ENCODE results near the gene XAB2. TPM values are rescaled to one million over a fixed set of nuclear protein-coding genes. Genes with fewer than 3 reads are reported as not detected.

XAB2 gene
- total RNA-seq, 1 donor from 2014 or later, result 28.1 TPM

- no peaks in the 10 kb centered on the region for H3K36me3 ChIP-seq (ENCODE audit: insufficient read depth, low read length)
- no peak overlapping the region for H3K4me3 Mint-ChIP-seq (ENCODE audit: unreplicated experiment)
- no peak overlapping the region for H2AFZ ChIP-seq (ENCODE audit: low read depth, low read length)
- H3K4me1 Mint-ChIP-seq (ENCODE audit: low read depth, unreplicated experiment), result no peaks in the 10 kb centered on the region
- H3K4me1 ChIP-seq (ENCODE audit: insufficient read depth, low read length), result no peaks in the 10 kb centered on the region
- no peak overlapping the region for H3K27ac ChIP-seq (ENCODE audit: low read depth, low read length)
- no peaks in the 10 kb centered on the region for H3K27me3 Mint-ChIP-seq (ENCODE audit: low read depth, unreplicated experiment)
- no peak overlapping the region for H3K4me2 ChIP-seq (ENCODE audit: low read length)
- TF ChIP-seq, protein P1, sequence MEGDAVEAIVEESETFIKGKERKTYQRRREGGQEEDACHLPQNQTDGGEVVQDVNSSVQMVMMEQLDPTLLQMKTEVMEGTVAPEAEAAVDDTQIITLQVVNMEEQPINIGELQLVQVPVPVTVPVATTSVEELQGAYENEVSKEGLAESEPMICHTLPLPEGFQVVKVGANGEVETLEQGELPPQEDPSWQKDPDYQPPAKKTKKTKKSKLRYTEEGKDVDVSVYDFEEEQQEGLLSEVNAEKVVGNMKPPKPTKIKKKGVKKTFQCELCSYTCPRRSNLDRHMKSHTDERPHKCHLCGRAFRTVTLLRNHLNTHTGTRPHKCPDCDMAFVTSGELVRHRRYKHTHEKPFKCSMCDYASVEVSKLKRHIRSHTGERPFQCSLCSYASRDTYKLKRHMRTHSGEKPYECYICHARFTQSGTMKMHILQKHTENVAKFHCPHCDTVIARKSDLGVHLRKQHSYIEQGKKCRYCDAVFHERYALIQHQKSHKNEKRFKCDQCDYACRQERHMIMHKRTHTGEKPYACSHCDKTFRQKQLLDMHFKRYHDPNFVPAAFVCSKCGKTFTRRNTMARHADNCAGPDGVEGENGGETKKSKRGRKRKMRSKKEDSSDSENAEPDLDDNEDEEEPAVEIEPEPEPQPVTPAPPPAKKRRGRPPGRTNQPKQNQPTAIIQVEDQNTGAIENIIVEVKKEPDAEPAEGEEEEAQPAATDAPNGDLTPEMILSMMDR (IDR thresholded peaks at IDR 0.05; ENCODE audit: insufficient read depth, low read depth, low read length), result no peak
- no peak for TF ChIP-seq EZH2 (IDR thresholded peaks at IDR 0.05; ENCODE audit: insufficient read depth, low read length)
- no peaks in the 10 kb centered on the region for H3K9me3 Mint-ChIP-seq (ENCODE audit: unreplicated experiment)
- FAIRE-seq (no peak), DNase-seq (ENCODE audit: low read depth) (no peak)
- no peak overlapping the region for H3K27ac Mint-ChIP-seq (ENCODE audit: unreplicated experiment)
- no peaks in the 10 kb centered on the region for H3K9me3 ChIP-seq (ENCODE audit: insufficient read depth, low read depth, low read length)
- H3K36me3 Mint-ChIP-seq (ENCODE audit: low read depth, unreplicated experiment), result peaks cover 3% of the 10 kb centered on the region
- no peak overlapping the region for H3K9ac ChIP-seq (ENCODE audit: low read length)
- no peak overlapping the region for H3K4me3 ChIP-seq (ENCODE audit: insufficient read depth, low read depth, low read length)
- no peaks in the 10 kb centered on the region for H3K27me3 ChIP-seq (ENCODE audit: insufficient read depth, low read length)
- no peaks in the 10 kb centered on the region for H4K20me1 ChIP-seq (ENCODE audit: insufficient read depth, low read length)
- no peaks in the 10 kb centered on the region for H3K79me2 ChIP-seq (ENCODE audit: insufficient read depth, low read length)
Measured at GRCh38 chr19:7610491-7611240, 18.7 kb downstream of the XAB2 start.

DNA sequence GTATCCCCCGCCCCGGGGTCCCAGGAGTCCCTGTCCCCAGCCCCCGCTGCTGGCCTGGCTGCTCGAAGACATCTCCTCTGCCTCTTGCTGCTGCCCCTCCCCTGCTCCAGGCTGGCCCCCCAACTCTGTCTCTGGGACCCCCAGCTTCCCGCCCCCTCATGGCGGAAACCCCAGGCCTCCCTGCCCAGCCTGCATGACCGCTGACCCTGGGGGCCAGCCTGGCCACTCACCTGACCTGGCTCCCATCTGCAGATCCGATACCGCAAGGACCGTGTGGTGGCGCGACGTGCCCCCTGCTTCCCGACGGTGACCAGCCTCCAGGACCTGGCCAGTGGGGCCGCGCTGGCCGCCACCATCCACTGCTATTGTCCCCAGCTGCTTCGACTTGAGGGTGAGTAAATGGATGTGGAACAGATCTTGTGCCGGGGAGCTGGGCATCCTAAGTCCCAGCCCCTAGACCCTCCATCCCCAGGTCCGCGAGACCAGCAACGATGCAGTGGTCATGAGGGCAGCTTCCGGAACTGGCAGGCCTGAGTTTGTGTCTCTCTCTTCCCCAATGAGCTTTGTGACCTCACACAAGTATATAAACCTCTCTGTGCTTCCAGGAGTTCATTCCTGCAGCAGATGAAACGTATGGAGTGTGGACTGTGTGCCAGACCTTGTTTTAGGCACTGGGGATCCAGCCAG, 21.3 kb downstream of the XAB2 start:
- H3K4me2 ChIP-seq (ENCODE audit: low read length), result no peak overlapping the region
- FAIRE-seq, result no peak
- H3K27ac Mint-ChIP-seq (ENCODE audit: unreplicated experiment), result no peak overlapping the region
- H3K9ac ChIP-seq (ENCODE audit: low read length), result no peak overlapping the region
- H3K79me2 ChIP-seq (ENCODE audit: insufficient read depth, low read length), result no peaks in the 10 kb centered on the region
- no peak for TF ChIP-seq EZH2 (IDR thresholded peaks at IDR 0.05; ENCODE audit: insufficient read depth, low read length)
- TF ChIP-seq, protein P1 (IDR thresholded peaks at IDR 0.05; ENCODE audit: insufficient read depth, low read depth, low read length), result no peak
- DNase-seq (ENCODE audit: low read depth), result no peak
- H3K4me1 Mint-ChIP-seq (ENCODE audit: low read depth, unreplicated experiment), result no peaks in the 10 kb centered on the region
- no peak overlapping the region for H3K4me3 ChIP-seq (ENCODE audit: insufficient read depth, low read depth, low read length)
- H3K27ac ChIP-seq (ENCODE audit: low read depth, low read length), result no peak overlapping the region
- H3K9me3 Mint-ChIP-seq (ENCODE audit: unreplicated experiment), result no peaks in the 10 kb centered on the region
- H3K36me3 Mint-ChIP-seq (ENCODE audit: low read depth, unreplicated experiment), result no peaks in the 10 kb centered on the region
- peaks cover 4% of the 10 kb centered on the region for H3K27me3 Mint-ChIP-seq (ENCODE audit: low read depth, unreplicated experiment)
- no peaks in the 10 kb centered on the region for H3K4me1 ChIP-seq (ENCODE audit: insufficient read depth, low read length)
- no peaks in the 10 kb centered on the region for H3K36me3 ChIP-seq (ENCODE audit: insufficient read depth, low read length)
- no peaks in the 10 kb centered on the region for H3K9me3 ChIP-seq (ENCODE audit: insufficient read depth, low read depth, low read length)
- no peak overlapping the region for H3K4me3 Mint-ChIP-seq (ENCODE audit: unreplicated experiment)
- no peaks in the 10 kb centered on the region for H4K20me1 ChIP-seq (ENCODE audit: insufficient read depth, low read length)
- no peaks in the 10 kb centered on the region for H3K27me3 ChIP-seq (ENCODE audit: insufficient read depth, low read length)
- no peak overlapping the region for H2AFZ ChIP-seq (ENCODE audit: low read depth, low read length)
